Activated naive CD8-positive, alpha-beta T cell treated with anti-CD3 and anti-CD28 coated beads, Interleukin-2, amount 50 U/mL, for 24 hours (primary cell): ENCODE results near the gene TLE2.
"Not testable (repeated sequence)": the region's sequence is repeated elsewhere in the genome, so short reads cannot be mapped to it uniquely, and the experiment has no call there.

Source experiments
- ATAC-seq: fragments of 150-1000 bp; cut with Tn5 transposase; one replicate; pipeline ENCODE4 v1.10.0; 2021
- DNase-seq: peaks from one replicate; pipeline ENCODE4 v3.0.0; 2021
- H3K27ac Mint-ChIP-seq: one replicate; pipeline ENCODE4 v1.8.0; 2021; ENCODE audit warnings: mild to moderate bottlenecking, mixed read lengths
- H3K27me3 Mint-ChIP-seq: one replicate; pipeline ENCODE4 v1.8.0; 2021; ENCODE audit warnings: mixed read lengths
- H3K36me3 Mint-ChIP-seq: one replicate; pipeline ENCODE4 v1.8.0; 2021; ENCODE audit warnings: low read depth, mixed read lengths
- H3K4me1 Mint-ChIP-seq: one replicate; pipeline ENCODE4 v1.8.0; 2021; ENCODE audit warnings: mixed read lengths
- H3K4me3 Mint-ChIP-seq: one replicate; pipeline ENCODE4 v1.8.0; 2021; ENCODE audit warnings: mild to moderate bottlenecking, moderate library complexity, mixed read lengths
- H3K9me3 Mint-ChIP-seq: one replicate; pipeline ENCODE4 v1.8.0; 2021; ENCODE audit warnings: mixed read lengths

TLE2 gene

DNA sequence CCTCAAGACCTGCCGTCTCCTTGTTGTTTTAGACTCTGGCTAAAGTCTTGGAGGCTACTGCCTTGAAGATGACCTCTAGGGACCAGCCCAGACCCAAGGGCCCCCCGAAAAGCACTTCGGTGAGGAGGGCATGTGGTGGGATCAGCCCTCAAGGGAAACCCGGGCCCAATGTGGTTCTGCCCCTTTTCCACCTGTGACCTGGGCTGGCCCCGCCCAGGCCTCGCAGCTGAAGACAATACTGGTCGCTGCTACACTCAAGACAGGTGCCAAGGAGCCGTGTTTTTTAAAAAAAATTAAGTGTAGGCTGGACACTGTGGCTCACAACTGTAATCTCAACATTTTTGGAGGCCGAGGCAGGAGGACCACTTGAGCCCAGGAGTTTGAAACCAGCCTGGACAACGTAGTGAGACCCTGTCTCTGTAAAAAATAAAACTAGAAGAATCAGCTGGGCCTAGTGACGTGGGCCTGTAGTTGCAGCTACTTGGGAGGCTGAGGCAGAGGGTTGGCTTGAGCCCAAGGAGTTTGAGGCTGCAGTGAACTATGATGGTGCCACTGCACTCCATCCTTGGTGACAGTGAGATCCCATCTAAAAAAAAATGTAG, 50.8 kb downstream of the TLE2 start:
- Mint-ChIP-seq H3K27me3 (peaks cover 18% of the 10 kb centered on the region), H3K9me3 (no peaks in the 10 kb centered on the region), H3K36me3 (no peaks in the 10 kb centered on the region), H3K4me3 (no peak overlapping the region), H3K27ac (no peak overlapping the region), H3K4me1 (peaks cover 25% of the 10 kb centered on the region)
- DNase-seq, result no peak
- no peak for ATAC-seq

DNA sequence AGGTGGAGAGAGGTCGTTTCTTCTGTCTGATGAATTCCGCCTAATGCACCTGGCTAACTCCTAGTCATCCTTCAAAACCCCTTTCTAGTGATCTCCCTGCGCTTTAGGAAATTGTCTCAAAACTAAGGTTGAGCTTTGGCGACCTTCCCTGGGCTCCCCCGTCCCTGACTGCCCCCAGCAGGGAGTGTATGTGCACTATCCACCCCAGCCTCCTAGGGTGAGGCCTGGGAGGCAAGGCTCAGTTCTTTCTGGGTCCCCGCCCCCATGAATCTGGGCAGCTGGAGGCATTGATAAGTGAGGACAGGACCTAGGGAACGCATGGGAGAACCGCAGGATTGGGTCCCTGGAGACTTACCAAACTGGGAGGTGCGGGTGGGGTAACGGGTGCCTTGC, 51.3 kb downstream of the TLE2 start:
- no peak for ATAC-seq

GRCh38 chr19:2977001-2977745, 51.9 kb downstream of the TLE2 start, which contains the start of gene TLE6:
TLE6 (plus strand) TSS chr19:2977564; CDS start chr19:2978234, 670 bp downstream.
- Mint-ChIP-seq H3K27ac (peak within 1 kb of the TSS; percentile 64), H3K27me3 (peaks cover 11% of the 10 kb centered on the region), H3K9me3 (no peaks in the 10 kb centered on the region), H3K4me1 (peaks cover 24% of the 10 kb centered on the region), H3K36me3 (no peaks in the 10 kb centered on the region), H3K4me3 (peak within 1 kb of the TSS; percentile 83)
- DNase-seq (peak; percentile 94), ATAC-seq (peak; percentile 97)

More for the DNA sequence above, 51.3 kb downstream of the TLE2 start:
- Mint-ChIP-seq H3K4me1 (peaks cover 24% of the 10 kb centered on the region), H3K4me3 (peak overlapping the region; percentile 83), H3K36me3 (no peaks in the 10 kb centered on the region), H3K9me3 (no peaks in the 10 kb centered on the region), H3K27ac (no peak overlapping the region), H3K27me3 (peaks cover 14% of the 10 kb centered on the region)
- DNase-seq, result no peak

DNA sequence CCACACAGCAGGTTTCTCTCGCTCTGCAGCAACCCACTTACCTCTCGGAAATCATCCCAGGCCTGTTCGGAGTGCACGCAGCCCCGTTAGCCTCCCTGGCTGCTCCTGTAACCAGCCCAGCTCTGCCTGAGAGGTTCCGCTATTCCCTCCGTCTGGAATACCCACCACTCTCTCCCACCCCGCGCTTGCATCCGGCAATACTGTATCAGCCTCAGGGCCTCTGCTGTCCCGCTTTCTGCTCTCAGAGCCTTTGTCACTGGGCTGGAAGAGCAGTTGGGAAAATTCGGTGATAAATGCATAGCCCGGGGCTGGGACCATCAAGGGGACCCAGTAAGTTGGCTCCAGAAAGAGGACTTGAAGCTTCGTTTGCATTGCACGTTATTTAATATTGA, 52.5 kb downstream of the TLE2 start:
- H3K27ac Mint-ChIP-seq, result no peak overlapping the region
- DNase-seq, result no peak
- no peaks in the 10 kb centered on the region for H3K9me3 Mint-ChIP-seq
- H3K27me3 Mint-ChIP-seq, result peaks cover 7% of the 10 kb centered on the region
- peak overlapping the region; percentile 83 for H3K4me3 Mint-ChIP-seq
- ATAC-seq, result no peak
- no peaks in the 10 kb centered on the region for H3K36me3 Mint-ChIP-seq
- peaks cover 24% of the 10 kb centered on the region for H3K4me1 Mint-ChIP-seq

GRCh38 chr19:2974342-2975041, 54.6 kb downstream of the TLE2 start:
- DNase-seq (peak; percentile 25), ATAC-seq (peak; percentile 30)
- Mint-ChIP-seq H3K27me3 (peaks cover 6% of the 10 kb centered on the region), H3K27ac (no peak overlapping the region), H3K4me1 (peaks cover 24% of the 10 kb centered on the region), H3K36me3 (no peaks in the 10 kb centered on the region), H3K9me3 (no peaks in the 10 kb centered on the region), H3K4me3 (no peak overlapping the region)

DNA sequence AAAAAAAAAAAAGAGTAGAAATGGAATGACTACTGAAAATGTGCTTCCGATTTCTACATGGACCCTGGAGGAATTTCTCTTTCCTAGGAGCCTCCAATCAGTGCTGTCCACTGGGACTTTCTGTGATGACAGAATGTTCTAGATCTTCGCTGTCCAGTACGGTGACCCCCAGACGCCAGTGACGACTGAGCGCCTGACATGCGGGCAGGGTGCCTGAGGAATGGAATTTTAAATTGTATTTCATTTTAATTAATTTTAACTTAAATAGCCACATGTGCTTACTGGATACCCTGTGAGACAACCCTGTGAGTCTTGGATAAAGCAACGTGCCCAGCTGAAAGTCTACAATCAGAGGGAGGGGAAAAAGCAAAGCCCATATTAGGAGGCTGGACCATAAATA, 55.9 kb downstream of the TLE2 start:
- H3K27me3 Mint-ChIP-seq, result peaks cover 6% of the 10 kb centered on the region
- DNase-seq (no peak), ATAC-seq (no peak)
- H3K36me3 Mint-ChIP-seq, result no peaks in the 10 kb centered on the region
- H3K4me1 Mint-ChIP-seq, result peaks cover 24% of the 10 kb centered on the region
- no peak overlapping the region for H3K4me3 Mint-ChIP-seq
- no peaks in the 10 kb centered on the region for H3K9me3 Mint-ChIP-seq
- H3K27ac Mint-ChIP-seq, result no peak overlapping the region

DNA sequence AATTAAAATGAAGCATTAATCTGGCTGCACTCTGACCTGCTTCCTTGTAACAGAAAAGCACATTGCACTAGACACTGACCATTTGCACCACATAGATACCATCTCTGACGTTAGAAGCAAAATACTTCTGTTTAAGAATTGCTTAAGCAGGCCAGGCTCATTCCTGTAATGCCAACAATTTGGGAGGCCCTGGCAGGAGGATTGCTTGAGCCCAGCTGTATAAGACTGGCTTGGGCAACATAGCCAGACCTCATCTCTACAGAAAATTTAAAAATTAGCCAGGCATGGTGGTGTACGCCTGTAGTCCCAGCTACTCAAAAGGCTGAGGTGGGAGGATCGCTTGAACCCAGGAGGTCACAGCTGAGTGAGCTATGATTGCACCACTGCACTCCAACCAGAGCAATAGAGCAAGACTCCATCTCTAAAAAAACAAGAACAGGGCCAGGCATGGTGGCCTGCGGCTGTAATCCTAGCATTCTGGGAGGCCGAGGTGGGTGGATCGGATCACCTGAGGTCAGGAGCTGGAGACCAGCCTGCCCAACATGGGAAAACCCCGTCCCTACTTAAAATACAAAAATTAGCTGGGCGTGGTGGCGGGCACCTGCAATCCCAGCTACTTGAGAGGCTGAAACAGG, 58.8 kb downstream of the TLE2 start:
- Mint-ChIP-seq H3K9me3 (no peaks in the 10 kb centered on the region), H3K27ac (no peak overlapping the region), H3K4me1 (peaks cover 8% of the 10 kb centered on the region), H3K27me3 (peaks cover 6% of the 10 kb centered on the region), H3K36me3 (no peaks in the 10 kb centered on the region), H3K4me3 (no peak overlapping the region)
- ATAC-seq (no peak), DNase-seq (no peak)

DNA sequence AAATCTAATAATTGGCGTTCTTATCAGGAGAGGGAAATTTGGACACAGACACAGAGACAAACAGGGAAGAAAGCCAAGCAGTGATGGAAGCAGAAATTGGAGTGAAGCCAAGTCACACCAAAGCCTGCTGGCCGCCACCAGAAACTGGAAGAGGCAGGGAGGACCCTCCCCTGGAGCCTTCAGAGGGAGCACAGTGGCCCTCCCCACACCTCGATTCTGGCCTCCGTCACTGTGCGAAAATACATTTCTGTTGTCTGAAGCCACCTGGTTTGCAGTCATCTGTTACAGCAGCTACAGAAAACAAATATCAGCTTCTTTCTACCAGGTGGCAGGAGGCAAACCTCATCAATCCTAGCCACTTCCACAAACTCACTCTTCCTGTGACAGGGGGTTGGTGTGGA, 60.0 kb downstream of the TLE2 start:
- ATAC-seq (no peak), DNase-seq (no peak)
- no peak overlapping the region for H3K4me3 Mint-ChIP-seq
- H3K36me3 Mint-ChIP-seq, result no peaks in the 10 kb centered on the region
- H3K4me1 Mint-ChIP-seq, result peaks cover under 1% of the 10 kb centered on the region
- H3K9me3 Mint-ChIP-seq, result no peaks in the 10 kb centered on the region
- H3K27ac Mint-ChIP-seq, result no peak overlapping the region
- peaks cover 2% of the 10 kb centered on the region for H3K27me3 Mint-ChIP-seq

- no peaks in the 10 kb centered on the region for H3K36me3 Mint-ChIP-seq
- no peaks in the 10 kb centered on the region for H3K27me3 Mint-ChIP-seq
- no peaks in the 10 kb centered on the region for H3K4me1 Mint-ChIP-seq
- H3K9me3 Mint-ChIP-seq, result no peaks in the 10 kb centered on the region
- H3K27ac Mint-ChIP-seq, result no peak overlapping the region
- no peak overlapping the region for H3K4me3 Mint-ChIP-seq
- DNase-seq (no peak), ATAC-seq (no peak)
Measured at GRCh38 chr19:2967972-2968371, 61.1 kb downstream of the TLE2 start.

GRCh38 chr19:2964874-2965273, 64.2 kb downstream of the TLE2 start:
- Mint-ChIP-seq H3K4me3 (no peak overlapping the region), H3K27ac (no peak overlapping the region), H3K9me3 (no peaks in the 10 kb centered on the region), H3K27me3 (no peaks in the 10 kb centered on the region), H3K36me3 (no peaks in the 10 kb centered on the region), H3K4me1 (peaks cover 4% of the 10 kb centered on the region)
- DNase-seq, result no peak
- no peak for ATAC-seq

DNA sequence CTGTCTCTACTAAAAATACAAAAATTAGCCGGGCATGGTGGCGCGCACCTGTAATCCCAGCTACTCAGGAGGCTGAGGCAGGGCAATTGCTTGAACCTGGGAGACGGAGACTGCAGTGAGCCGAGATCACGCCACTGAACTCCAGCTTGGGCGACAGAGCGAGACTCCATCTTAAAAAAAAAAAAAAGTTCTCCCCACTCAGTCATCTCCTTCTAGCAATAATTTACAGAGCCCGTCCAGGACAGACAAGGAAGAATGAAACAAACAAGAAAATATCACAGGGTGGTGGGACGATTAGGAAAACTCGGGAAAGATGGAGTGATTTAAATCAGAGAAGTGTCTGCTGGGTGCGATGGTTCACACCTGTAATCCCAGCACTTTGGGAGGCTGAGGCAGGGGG, 65.4 kb downstream of the TLE2 start:
- not testable (repeated sequence) for H3K27me3 Mint-ChIP-seq, DNase-seq, H3K27ac Mint-ChIP-seq, ATAC-seq, H3K9me3 Mint-ChIP-seq, H3K4me3 Mint-ChIP-seq, H3K36me3 Mint-ChIP-seq, H3K4me1 Mint-ChIP-seq

DNA sequence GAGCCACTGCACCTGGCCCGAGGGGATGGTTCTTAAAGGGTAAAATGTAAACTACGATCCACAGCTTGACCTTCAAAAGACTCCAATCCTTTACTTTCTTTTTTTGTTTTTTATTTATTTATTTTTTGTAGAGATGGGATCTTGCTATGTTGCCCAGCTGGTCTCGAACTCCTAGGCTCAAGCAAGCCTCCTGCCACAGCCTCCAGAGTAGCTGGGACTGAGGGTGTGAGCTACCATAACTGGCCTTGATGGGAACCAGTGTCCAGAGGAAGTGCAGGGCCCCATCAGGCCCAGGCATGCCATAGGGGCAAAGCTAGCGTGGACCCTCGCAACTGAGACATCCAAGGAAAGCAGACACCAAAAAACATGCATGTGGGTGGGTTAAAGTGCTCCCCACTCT, 66.0 kb downstream of the TLE2 start:
- ATAC-seq, result no peak
- Mint-ChIP-seq H3K4me3 (no peak overlapping the region), H3K27me3 (no peaks in the 10 kb centered on the region), H3K36me3 (no peaks in the 10 kb centered on the region), H3K27ac (no peak overlapping the region), H3K4me1 (peaks cover 4% of the 10 kb centered on the region), H3K9me3 (no peaks in the 10 kb centered on the region)
- no peak for DNase-seq

DNA sequence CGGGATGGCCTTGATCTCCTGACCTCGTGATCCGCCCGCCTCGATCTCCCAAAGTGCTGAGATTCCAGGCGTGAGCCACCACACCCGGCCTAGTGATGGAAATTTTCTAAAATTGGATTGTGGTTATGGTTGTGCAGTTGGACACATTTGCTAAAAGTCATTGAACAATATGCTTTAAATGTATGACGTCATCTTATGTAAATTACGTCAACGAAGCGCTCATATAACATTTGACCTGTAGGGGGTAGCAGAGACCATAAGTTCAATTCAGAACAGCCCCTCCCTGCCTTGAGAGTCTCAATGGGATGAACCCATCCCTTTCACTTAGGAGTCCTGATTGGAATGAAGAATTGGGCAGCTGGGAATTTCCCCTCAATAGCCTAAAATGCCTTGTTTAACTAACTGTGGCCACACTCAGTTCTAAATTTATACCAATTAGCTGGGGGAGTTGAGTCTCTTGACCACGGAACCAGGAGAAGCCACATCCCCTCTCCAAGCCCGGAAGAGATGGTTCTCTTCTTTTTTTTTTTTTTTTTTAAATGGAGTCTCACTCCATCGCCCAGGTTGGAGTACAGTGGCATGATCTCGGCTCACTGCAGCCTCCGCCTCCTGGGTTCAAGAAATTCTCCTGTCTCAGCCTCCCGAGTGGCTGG, 66.9 kb downstream of the TLE2 start:
- no peak overlapping the region for H3K4me3 Mint-ChIP-seq
- H3K27ac Mint-ChIP-seq, result peak overlapping the region; percentile 46
- DNase-seq (peak; percentile 31), ATAC-seq (peak; percentile 15)
- no peaks in the 10 kb centered on the region for H3K27me3 Mint-ChIP-seq
- peaks cover 4% of the 10 kb centered on the region for H3K4me1 Mint-ChIP-seq
- H3K36me3 Mint-ChIP-seq, result no peaks in the 10 kb centered on the region
- H3K9me3 Mint-ChIP-seq, result no peaks in the 10 kb centered on the region

- H3K36me3 Mint-ChIP-seq, result no peaks in the 10 kb centered on the region
- H3K9me3 Mint-ChIP-seq, result no peaks in the 10 kb centered on the region
- no peak for ATAC-seq
- H3K27ac Mint-ChIP-seq, result no peak overlapping the region
- H3K27me3 Mint-ChIP-seq, result no peaks in the 10 kb centered on the region
- H3K4me3 Mint-ChIP-seq, result no peak overlapping the region
- no peak for DNase-seq
- peaks cover 4% of the 10 kb centered on the region for H3K4me1 Mint-ChIP-seq
Measured at GRCh38 chr19:2960120-2960519, 69.0 kb downstream of the TLE2 start.
